ENCODE measurements around the gene UNCX. TPM values are rescaled to one million over a fixed set of nuclear protein-coding genes. Genes with fewer than 3 reads are reported as not detected.

UNCX gene
- total and polyA plus RNA-seq, 2 of the 8 experiments (the other 6 are each of a cell fraction or from before 2014, with no cell fraction given), result not detected

DNA sequence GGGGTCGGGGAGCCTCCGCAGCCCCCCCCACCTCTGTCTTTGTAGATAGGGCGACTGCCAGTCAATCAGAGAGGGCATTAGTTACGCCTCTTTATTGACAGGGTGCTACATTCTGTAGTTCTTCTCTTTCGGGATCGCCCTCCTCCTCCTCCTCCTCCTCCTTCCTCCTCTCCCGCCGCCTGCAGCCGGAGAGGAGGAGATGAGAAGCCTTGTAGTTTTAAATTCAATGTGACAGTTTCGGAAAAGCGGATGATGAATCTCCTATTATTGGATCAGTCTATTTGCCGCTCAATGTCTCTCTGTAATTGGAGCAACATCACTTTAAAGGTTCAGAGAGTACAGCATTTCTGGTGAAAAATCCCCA is 587 bp upstream of the UNCX start:
- Histone ChIP-seq H3K14ac (ENCODE audit: insufficient read length) (no peak overlapping the region), H2BK20ac (ENCODE audit: low read length) (no peak overlapping the region), H3K36me3 (ENCODE audit: control insufficient read depth in 2 of 4, insufficient read depth in 4 of 4, low read length in 3 of 4) (peaks cover 0 to 24% (median 0%) of the 10 kb centered on the region in 4 experiments; a peak in 1 of 8 replicates), H3K18ac (ENCODE audit: extremely low read depth, low read length) (no peak overlapping the region), H3K4me1 (replicated peaks in 1 of 4; ENCODE audit: control insufficient read depth in 3 of 4, insufficient read depth in 4 of 4, low read length in 3 of 4) (peaks cover 6 to 37% (median 27%) of the 10 kb centered on the region in 4 experiments), H3K4me3 (ENCODE audit: extremely low read depth in 1 of 4, insufficient read depth in 2 of 4, low read depth in 3 of 4, low read length in 4 of 4) (peak overlapping the region in 1 of 4 experiments; percentile 13; a peak in 1 of 8 replicates), H2BK12ac (ENCODE audit: low read depth, low read length) (no peak overlapping the region), H3K56ac (replicated peaks; ENCODE audit: insufficient read length, low read depth, low read length) (no peak overlapping the region), H2BK120ac (replicated peaks; ENCODE audit: low read depth, low read length) (no peak overlapping the region), H3K79me1 (ENCODE audit: low read depth, low read length) (no peaks in the 10 kb centered on the region), H3K23ac (ENCODE audit: insufficient read length) (no peak overlapping the region), H2AFZ (ENCODE audit: low read length) (no peak overlapping the region), H3K23me2 (ENCODE audit: low read depth, low read length) (peaks cover 5% of the 10 kb centered on the region; the same call in 1 of the 2 replicates), H2BK15ac (ENCODE audit: low read length) (no peak overlapping the region), H3K9ac (replicated peaks in 1 of 4; ENCODE audit: extremely low read depth in 1 of 4, low read depth in 3 of 4, low read length in 3 of 4) (no peak overlapping the region), H2BK5ac (ENCODE audit: low read depth, low read length) (no peak overlapping the region), H2AK5ac (ENCODE audit: low read depth, low read length) (no peak overlapping the region), H3K9me3 (ENCODE audit: insufficient read depth in 2 of 2, low read depth in 1 of 2, low read length in 1 of 2) (no peaks in the 10 kb centered on the region), H4K5ac (ENCODE audit: insufficient read length, low read depth, low read length) (no peak overlapping the region), H3K4ac (replicated peaks; ENCODE audit: insufficient read length, low read depth, low read length) (no peak overlapping the region), H4K20me1 (replicated peaks in 1 of 2; ENCODE audit: control insufficient read depth in 1 of 2, insufficient read depth in 2 of 2, low read length in 2 of 2) (peaks cover 16 to 22% of the 10 kb centered on the region in 2 experiments), H4K91ac (replicated peaks; ENCODE audit: insufficient read length, low read length) (no peak overlapping the region), H3K27ac (ENCODE audit: low read depth, low read length) (no peak overlapping the region), H3K27me3 (replicated peaks in 1 of 4; ENCODE audit: control insufficient read depth in 3 of 4, extremely low read depth in 1 of 4, insufficient read depth in 3 of 4, low read length in 3 of 4) (peaks cover 76 to 91% (median 83%) of the 10 kb centered on the region in 4 experiments), H4K8ac (ENCODE audit: extremely low read depth, insufficient read depth, low read length) (no peak overlapping the region), H3K79me2 (ENCODE audit: control insufficient read depth in 1 of 2, insufficient read depth in 2 of 2, low read length in 2 of 2) (no peaks in the 10 kb centered on the region), H3K4me2 (ENCODE audit: insufficient read depth in 1 of 2, low read depth in 2 of 2, low read length in 2 of 2) (peak overlapping the region in 1 of 2 experiments; percentile 54; a peak in 2 of 4 replicates)
- POLR2A ChIA-PET (ENCODE audit: partially characterized antibody), result interaction anchor here (1.4 kb wide), 1 partner anchor 9 kb away, joined by 4 read pairs; no protein-coding TSS in a partner anchor
- no peak for FAIRE-seq
- TF ChIP-seq SUZ12 (IDR thresholded peaks at IDR 0.05; ENCODE audit: low read length) (peak; percentile 53), CBX8 (IDR thresholded peaks at IDR 0.05; ENCODE audit: borderline replicate concordance, low read depth, low read length) (peak; percentile 58; the same call in 1 of the 2 replicates), EZH2 (IDR thresholded peaks at IDR 0.05; ENCODE audit: low read depth, low read length, severe bottlenecking) (peak; percentile 44), GTF2F1 (IDR thresholded peaks at IDR 0.05; ENCODE audit: borderline replicate concordance, low read depth, low read length) (no peak), RNF2 (IDR thresholded peaks at IDR 0.05; ENCODE audit: borderline replicate concordance, low read depth, low read length, missing control alignments, poor library complexity, severe bottlenecking) (peak; percentile 84), PHF8 (conservative IDR thresholded peaks at IDR 0.05; ENCODE audit: low read depth, low read length) (no peak)
- no peak for DNase-seq (ENCODE audit: low read depth in 1 of 2, low spot score in 2 of 2)
- WGBS, 2 experiments (ENCODE audit: extremely low coverage in 1 of 2, insufficient coverage in 1 of 2, insufficient read length in 1 of 2, insufficient replicate concordance in 2 of 2, low coverage in 1 of 2, low lambda C conversion rate in 2 of 2, missing lambda C conversion rate in 1 of 2), result 6% methylated on average over 12 of the region's 12 CpGs; no CpG with 5 or more reads in 1 of the 2 experiments
- CTCF ChIA-PET (ENCODE audit: partially characterized antibody), result interaction anchor here (0.7 kb wide), 1 partner anchor 177 kb away, joined by 3 read pairs; no protein-coding TSS in a partner anchor
